ENCODE data around the gene CXCR3.

GRCh38 chrX:71579990-71580380, 38.3 kb downstream of the CXCR3 start:
- TF ChIP-seq CTCF (IDR thresholded peaks at IDR 0.05; ENCODE audit: low read depth, low read length) (no peak), EZH2phosphoT487 (IDR thresholded peaks at IDR 0.05; ENCODE audit: low read depth) (no peak)

Data from OCI-LY3 (cell line).